HK-2 (cell line): ENCODE data around the gene ERVK3-1.
"Not testable (repeated sequence)": the region's sequence is repeated elsewhere in the genome, so short reads cannot be mapped to it uniquely, and the experiment has no call there.

Experiments
- DNase-seq: peaks from one replicate; pipeline ENCODE4 v3.0.0-alpha.2; 2018; ENCODE audit not compliant: unreplicated experiment

The ERVK3-1 gene

DNA sequence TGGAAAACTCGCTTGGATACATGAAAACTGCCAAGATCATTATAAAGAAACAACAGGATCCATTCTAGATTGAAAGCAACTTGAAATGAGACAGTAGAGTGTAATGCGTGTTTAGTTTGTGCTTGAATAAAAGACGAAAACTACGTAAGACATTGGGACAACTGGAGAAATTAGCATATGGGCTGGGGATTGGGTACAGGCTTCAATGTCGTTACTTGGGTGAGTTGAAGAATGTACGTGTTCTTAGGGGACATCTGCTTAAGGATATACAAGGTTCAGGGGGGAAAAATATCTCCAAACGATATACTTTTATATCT lies 471 bp upstream of the ERVK3-1 start:
- no peak for DNase-seq

DNA sequence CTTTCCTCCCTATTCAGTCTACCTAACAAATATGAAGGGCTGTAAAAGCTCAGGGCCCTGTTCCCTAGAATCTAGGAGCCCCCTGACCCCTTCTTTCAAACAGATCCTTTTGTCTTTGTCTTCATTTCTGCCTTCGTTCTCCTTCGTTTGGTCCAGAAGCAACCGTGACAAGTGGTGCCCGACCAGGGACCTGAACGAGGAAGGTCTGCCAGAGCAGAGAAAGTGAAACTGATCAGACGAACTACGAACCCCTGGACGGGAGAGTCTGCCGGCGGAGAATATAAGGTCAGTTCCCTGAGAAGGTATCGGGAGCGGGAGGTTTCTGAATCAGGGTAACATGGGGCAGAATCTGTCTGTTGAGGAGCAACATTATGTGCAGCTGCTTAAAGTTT lies 751 bp downstream of the ERVK3-1 start:
- DNase-seq, result no peak

DNA sequence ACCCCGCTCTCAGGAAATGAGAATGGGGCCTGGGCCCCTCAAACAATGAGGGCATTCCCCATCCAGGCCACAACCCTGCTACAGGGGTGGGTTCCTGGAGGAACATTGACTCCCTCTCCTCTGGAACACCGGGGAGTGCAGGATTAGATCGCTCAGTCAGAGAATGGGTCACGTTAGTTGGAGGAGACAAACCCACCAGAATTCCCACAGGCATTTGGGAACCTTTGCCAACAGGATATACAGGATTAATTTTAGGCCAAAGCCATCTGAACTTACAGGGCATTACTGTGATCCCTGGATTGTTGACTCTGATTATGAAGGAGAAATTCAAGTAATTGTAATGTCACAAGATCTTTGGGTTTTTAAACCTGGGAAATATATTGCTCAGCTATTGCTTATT lies 2.6 kb downstream of the ERVK3-1 start:
- DNase-seq, result no peak

GRCh38 chr19:58310685-58311084 lies 5.5 kb downstream of the ERVK3-1 start:
- not testable (repeated sequence) for DNase-seq

DNA sequence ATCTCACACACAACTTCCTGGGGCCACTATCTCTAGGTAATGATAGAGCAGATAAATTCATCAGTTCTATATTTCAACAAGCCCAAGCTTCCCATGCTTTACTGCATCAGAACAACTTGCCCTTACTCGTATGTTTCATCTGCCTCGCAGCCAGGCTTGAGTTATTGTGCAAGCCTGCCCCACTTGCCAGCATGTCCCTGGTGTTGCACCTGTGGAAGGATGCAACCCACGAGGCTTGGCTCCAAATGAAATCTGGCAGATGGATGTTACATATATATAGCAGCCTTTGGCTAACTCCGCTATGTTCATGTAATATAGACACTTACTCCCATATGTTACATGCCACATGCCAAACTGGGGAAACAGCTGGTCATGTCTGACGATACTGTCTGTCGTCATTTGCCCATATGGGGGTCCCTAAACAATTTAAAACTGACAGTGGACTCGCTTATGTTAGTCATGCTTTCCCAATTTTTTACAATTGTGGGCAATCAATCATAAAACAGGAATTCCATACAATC lies 6.2 kb downstream of the ERVK3-1 start:
- DNase-seq, result no peak

DNA sequence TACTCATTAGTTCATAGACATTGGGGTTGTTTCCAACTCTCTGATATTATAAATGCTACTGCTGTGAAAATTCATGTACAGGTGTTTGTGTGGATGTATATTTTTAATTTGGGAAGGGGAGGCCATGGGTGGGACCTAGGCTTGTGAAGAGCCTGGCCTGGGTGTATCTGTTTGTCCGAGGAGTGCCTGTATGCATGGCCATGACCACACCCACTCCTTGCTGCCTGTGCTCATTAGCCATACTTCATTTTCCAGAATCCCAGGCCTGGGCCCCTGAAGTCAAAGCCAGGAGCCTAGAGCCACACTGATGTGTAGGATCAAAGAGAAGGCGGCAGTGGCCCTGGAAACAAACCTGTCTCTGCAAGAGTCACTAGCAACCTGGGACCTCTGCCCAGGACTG lies 10.4 kb downstream of the ERVK3-1 start:
- DNase-seq, result no peak

GRCh38 chr19:58317476-58318072 lies 12.4 kb downstream of the ERVK3-1 start:
- peak; percentile 35 for DNase-seq

- no peak for DNase-seq
These were observed 13.1 kb downstream of the ERVK3-1 start for GRCh38 chr19:58318297-58318696.

GRCh38 chr19:58319241-58319640 lies 14.1 kb downstream of the ERVK3-1 start:
- no peak for DNase-seq

DNA sequence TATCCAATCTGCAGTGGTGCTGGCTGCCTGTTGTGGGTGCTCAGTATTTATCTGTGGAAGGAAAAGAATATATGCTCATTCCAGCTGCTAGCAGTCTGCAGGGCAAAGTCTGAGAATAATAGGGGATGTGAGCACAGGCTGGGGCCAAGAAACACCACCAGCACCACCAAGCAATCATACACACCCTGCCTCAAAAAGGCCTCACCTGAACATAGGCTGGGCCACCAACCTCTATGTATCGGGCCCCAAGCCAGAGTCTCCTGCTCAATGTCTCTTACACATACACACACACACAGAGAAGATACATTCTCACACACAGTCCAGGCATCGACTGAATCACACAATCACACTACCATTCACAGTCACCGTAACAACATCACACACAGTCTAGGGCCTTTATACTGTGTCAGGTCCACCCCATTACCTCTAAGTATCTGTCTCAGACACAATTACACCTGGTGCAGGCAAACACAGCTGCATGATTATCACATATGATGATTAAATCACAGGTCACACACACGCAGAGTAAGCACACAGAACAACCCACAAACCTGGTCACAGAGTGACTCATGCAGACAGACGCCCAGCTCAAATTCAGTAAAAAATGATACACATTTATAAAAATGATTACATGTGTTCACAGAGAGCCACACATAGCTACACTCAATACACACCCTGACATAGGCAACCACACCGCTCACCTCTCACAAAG lies 20.3 kb downstream of the ERVK3-1 start:
- no peak for DNase-seq

DNA sequence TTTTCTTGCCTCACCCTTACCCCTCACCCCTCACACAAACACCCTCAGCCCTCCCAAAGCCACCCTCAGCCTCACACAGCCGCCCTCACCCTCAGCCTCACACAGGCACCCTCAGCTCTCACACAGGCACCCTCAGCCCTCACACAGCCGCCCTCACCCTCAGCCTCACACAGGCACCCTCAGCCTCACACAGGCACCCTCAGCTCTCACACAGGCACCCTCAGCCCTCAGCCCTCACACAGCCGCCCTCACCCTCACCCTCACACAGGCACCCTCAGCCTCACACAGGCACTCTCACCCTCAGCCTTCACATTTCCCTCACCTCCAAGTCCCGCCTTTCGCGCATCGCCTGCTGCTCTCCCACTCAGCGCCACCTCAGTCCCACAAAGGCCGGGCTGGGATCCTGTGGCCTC lies 21.3 kb downstream of the ERVK3-1 start:
- DNase-seq, result no peak

DNA sequence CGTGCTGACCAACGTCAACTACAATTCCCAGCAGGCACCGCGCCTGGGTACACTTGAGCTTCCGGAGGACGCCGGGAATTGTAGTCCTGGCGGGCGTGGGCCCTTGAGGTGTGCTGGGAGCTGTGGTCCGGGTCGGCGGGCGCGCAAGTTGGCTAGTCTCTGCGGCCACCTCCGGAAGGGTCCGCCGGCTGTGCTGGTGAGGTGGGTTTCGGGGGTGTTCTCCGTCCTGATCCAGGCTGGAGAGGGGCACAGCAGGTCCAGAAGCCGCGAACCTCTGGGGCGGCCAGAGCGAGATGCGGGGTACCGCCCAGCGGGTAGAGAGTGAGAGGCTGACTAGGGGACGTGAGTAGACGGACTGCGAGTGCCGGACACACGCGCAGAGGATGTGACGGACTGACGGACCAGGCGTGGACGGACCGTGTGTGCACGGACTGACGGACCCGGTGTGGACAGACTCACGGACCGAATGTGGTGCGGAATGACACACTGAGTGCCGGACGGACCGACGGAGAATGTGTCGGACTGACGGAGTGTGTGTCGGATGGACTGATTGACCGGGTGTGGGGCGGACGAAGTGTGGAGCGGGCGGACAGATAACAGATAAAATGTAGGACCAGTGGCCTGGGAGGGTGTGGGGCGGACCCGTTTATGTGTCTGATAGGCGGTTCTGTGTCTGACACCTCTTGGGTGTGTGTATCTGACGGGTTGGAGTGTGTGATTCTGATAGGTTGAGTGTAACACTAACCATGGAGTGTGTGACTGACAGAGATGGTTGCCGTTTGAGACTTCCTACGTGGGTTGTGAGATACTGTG lies 21.9 kb downstream of the ERVK3-1 start, which contains the start of gene ZSCAN22:
TSS of gene ZSCAN22 (plus strand) at position 81 of the 813 bp plus-strand sequence. CDS start 7,809 bp downstream, outside the sequence.
- peak; percentile 99 for DNase-seq

GRCh38 chr19:58328999-58329398 lies 23.8 kb downstream of the ERVK3-1 start:
- peak; percentile 35 for DNase-seq

- DNase-seq, result no peak
These were observed 25.3 kb downstream of the ERVK3-1 start for GRCh38 chr19:58330458-58330857.

GRCh38 chr19:58332697-58333096 lies 27.5 kb downstream of the ERVK3-1 start:
- no peak for DNase-seq

DNA sequence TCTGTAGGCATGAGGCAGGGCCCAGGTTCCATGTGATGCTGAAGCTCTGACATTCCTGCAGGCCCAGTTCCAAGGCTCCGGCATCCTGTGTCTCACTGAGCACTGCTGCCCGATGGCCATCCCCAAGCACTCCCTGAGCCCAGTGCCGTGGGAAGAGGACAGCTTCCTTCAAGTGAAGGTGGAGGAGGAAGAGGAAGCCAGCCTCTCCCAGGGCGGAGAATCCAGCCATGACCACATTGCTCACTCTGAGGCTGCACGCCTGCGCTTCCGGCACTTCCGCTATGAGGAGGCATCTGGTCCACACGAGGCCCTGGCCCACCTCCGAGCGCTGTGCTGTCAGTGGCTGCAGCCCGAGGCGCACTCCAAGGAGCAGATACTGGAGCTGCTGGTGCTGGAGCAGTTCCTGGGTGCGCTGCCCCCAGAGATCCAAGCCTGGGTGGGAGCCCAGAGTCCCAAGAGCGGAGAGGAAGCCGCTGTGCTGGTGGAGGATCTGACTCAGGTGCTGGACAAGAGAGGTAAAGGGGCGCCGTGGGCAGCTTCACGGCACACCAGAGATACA lies 29.6 kb downstream of the ERVK3-1 start:
- no peak for DNase-seq

GRCh38 chr19:58335630-58336029 lies 30.5 kb downstream of the ERVK3-1 start:
- DNase-seq, result no peak

DNA sequence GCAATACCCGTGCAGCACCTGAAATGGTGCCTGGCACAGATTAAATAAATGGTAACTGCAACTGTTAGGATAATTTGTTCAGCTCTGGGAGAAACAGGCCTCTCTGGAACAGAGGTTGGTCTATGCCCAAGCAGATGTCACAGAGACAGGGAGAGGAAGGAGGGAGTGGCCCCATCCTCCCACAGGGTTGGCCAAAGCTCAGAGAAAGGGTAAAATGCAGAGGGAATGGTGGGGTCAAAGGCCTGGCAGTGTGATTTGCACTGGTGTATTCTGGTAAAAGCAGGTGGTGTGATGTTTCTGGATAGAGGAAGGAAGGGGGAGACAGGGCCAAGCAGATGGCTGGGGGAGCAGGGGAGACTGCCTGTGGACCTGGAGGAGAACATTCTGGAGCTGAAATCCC lies 31.0 kb downstream of the ERVK3-1 start:
- no peak for DNase-seq

GRCh38 chr19:58336820-58337219 lies 31.6 kb downstream of the ERVK3-1 start:
- no peak for DNase-seq

- DNase-seq, result no peak
These were observed 33.2 kb downstream of the ERVK3-1 start for GRCh38 chr19:58338336-58338735.

DNA sequence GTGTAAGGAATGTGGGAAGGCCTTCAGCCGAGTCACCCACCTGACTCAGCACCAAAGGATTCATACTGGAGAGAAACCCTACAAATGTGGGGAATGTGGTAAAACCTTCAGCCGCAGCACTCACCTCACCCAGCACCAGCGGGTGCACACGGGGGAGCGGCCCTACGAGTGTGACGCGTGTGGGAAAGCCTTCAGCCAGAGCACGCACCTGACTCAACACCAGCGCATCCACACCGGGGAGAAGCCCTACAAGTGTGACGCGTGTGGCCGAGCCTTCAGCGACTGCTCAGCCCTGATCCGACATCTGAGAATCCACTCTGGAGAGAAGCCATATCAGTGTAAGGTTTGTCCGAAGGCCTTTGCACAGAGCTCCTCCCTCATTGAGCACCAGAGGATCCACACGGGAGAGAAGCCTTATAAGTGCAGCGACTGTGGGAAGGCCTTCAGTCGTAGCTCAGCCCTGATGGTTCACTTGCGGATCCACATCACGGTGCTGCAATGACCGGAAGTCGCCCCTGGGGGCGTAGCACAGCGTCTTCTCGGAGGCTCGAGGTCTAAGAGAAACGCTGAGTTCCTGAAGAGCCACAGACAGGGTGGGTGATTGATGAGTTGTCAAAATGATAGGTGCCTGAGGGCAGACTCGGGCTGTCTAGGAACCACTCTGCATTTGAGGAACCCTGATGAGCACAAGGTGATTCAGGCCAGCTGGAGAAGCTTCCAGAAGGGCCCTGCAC lies 33.8 kb downstream of the ERVK3-1 start:
- DNase-seq, result no peak

- no peak for DNase-seq
These were observed 40.4 kb downstream of the ERVK3-1 start for GRCh38 chr19:58345558-58345957.
